HepG2 (cell line): ENCODE measurements around the gene BCL2L13. TPM values are rescaled to one million over a fixed set of nuclear protein-coding genes. Genes with fewer than 3 reads are reported as not detected.
A peak's percentile ranks its signal among the peaks of the same experiment; 100 is the strongest.

Source experiments
- ATAC-seq: fragments of 200-7000 bp; cut with Tn5 transposase; 3 replicates; pipeline ENCODE4 v1.9.1; 2020; ENCODE audit warnings: mild to moderate bottlenecking, moderate library complexity
- BruUV-seq: library from RNA; stranded (reverse); fragments of 400-500 nt; replicated peaks from 2 replicates; lab custom pipeline; 2021; lab: Mats Ljungman, UMichigan
- CTCF ChIA-PET: fragments of 300-600 bp; formaldehyde crosslinking; extraction: SDS; loops from one replicate; lab custom pipeline; 2021; ENCODE audit warnings: low total read pairs, inconsistent platforms, low intra/inter-chr PET ratio; lab: Yijun Ruan, JAX
- POLR2A ChIA-PET: fragments of 350-600 bp; sonication (Branson Sonifier 250); formaldehyde crosslinking; loops from one replicate; lab custom pipeline; 2020; ENCODE audit warnings: antibody characterized with exemption, inconsistent platforms; lab: Yijun Ruan, JAX
- DNase-seq: peaks from one replicate; pipeline ENCODE4 v3.0.0-alpha.2; 2015; ENCODE audit warnings: low spot score
- FAIRE-seq: peaks from 3 replicates; lab custom pipeline; 2011; peaks lifted over from hg19 to GRCh38; lab: Jason Lieb, UNC
- H2AFZ ChIP-seq: one replicate; pipeline ENCODE4 v1.6.1; 2011; ENCODE audit warnings: low read length, inconsistent platforms
- H3K27ac ChIP-seq: fragments of 300-600 bp; 3 replicates; pipeline ENCODE4 v1.8.0; 2011; ENCODE audit warnings: mixed run types, mild to moderate bottlenecking, mixed read lengths, low read length, inconsistent platforms; ENCODE audit not compliant: insufficient read depth; ENCODE audit errors: extremely low read length
- H3K27me3 ChIP-seq, 2 experiments: fragments of 200-600 bp in 1 of 2; 2 replicates in 1 of 2; 3 replicates in 1 of 2; pipeline versions ENCODE4 v1.6.0 to v1.8.0; 2011; ENCODE audit warnings: low read length in 2 of 2, mild to moderate bottlenecking in 2 of 2, moderate library complexity in 2 of 2, inconsistent platforms in 1 of 2; ENCODE audit not compliant: insufficient read depth in 2 of 2, control insufficient read depth in 1 of 2
- H3K36me3 ChIP-seq, 2 experiments: fragments of 200-600 bp in 1 of 2; replicated peaks in 1 of 2; 2 replicates in 1 of 2; 3 replicates in 1 of 2; pipeline versions ENCODE4 v1.5.1 to v1.8.0; 2011; ENCODE audit warnings: low read length in 2 of 2, inconsistent platforms in 1 of 2; ENCODE audit not compliant: insufficient read depth in 2 of 2, control insufficient read depth in 1 of 2
- H3K4me1 ChIP-seq: 2 replicates; pipeline ENCODE4 v1.5.1; 2012; ENCODE audit warnings: low read length, inconsistent platforms; ENCODE audit not compliant: insufficient read depth
- H3K4me2 ChIP-seq: 2 replicates; pipeline ENCODE4 v1.6.0; 2011; ENCODE audit warnings: low read depth, low read length, inconsistent platforms
- H3K4me3 ChIP-seq, 3 experiments: fragments of 200-600 bp in 1 of 3; sonication (generic), shearing (Covaris generic) in 1 of 3; replicated peaks in 1 of 3; 2 replicates each; pipeline ENCODE4 v1.5.1; 2011 to 2016; ENCODE audit warnings: low read length in 3 of 3, inconsistent platforms in 2 of 3, low read depth in 2 of 3, mild to moderate bottlenecking in 2 of 3, control low read depth in 1 of 3, mixed read lengths in 1 of 3; ENCODE audit not compliant: insufficient read depth in 1 of 3
- H3K79me2 ChIP-seq: one replicate; pipeline ENCODE4 v1.6.1; 2011; ENCODE audit warnings: low read length, inconsistent platforms; ENCODE audit not compliant: insufficient read depth
- H3K9ac ChIP-seq: 2 replicates; pipeline ENCODE4 v1.6.0; 2011; ENCODE audit warnings: mild to moderate bottlenecking, low read depth, low read length, inconsistent platforms; ENCODE audit not compliant: insufficient read depth
- H3K9me3 ChIP-seq: 2 replicates; pipeline ENCODE4 v1.5.1; 2012; ENCODE audit warnings: mild to moderate bottlenecking, low read length
- H4K20me1 ChIP-seq: 2 replicates; pipeline ENCODE4 v1.6.0; 2011; ENCODE audit warnings: inconsistent platforms, mild to moderate bottlenecking, low read length, moderate library complexity; ENCODE audit not compliant: insufficient read depth
- BATF2 ChIP-seq: sonication (generic); formaldehyde crosslinking; IDR thresholded peaks from 2 replicates; pipeline ENCODE4 v1.8.0; 2022; ENCODE audit warnings: mild to moderate bottlenecking, missing genetic modification reagents, moderate library complexity
- HMGA1 ChIP-seq: sonication (generic); formaldehyde crosslinking; conservative IDR thresholded peaks from 2 replicates; pipeline ENCODE4 v1.4.0; 2020; ENCODE audit warnings: missing genetic modification reagents
- HOXA5 ChIP-seq: sonication (generic); formaldehyde crosslinking; IDR thresholded peaks from 2 replicates; pipeline ENCODE4 v1.4.0; 2020; ENCODE audit warnings: missing genetic modification reagents
- KDM4B ChIP-seq: sonication (generic); formaldehyde crosslinking; IDR thresholded peaks from 2 replicates; pipeline ENCODE4 v1.4.0; 2020; ENCODE audit warnings: missing genetic modification reagents
- MYNN ChIP-seq: sonication (generic); formaldehyde crosslinking; IDR thresholded peaks from 2 replicates; pipeline ENCODE4 v1.4.0; 2020; ENCODE audit warnings: mild to moderate bottlenecking, low read depth, missing genetic modification reagents
- PCBP2 ChIP-seq: fragments of 200-400 bp; formaldehyde crosslinking; optimal IDR thresholded peaks from 2 replicates; pipeline ENCODE3; 2018; ENCODE audit warnings: low read length, low read depth; ENCODE audit not compliant: poor library complexity, severe bottlenecking
- RORA ChIP-seq: sonication (generic); formaldehyde crosslinking; IDR thresholded peaks from 2 replicates; pipeline ENCODE4 v1.5.0; 2020; ENCODE audit warnings: mild to moderate bottlenecking, missing genetic modification reagents, moderate library complexity
- TFDP1 ChIP-seq: IDR thresholded peaks from 2 replicates; pipeline ENCODE4 v1.6.1; 2016; ENCODE audit warnings: missing compliant biosample characterization, missing genetic modification reagents, borderline replicate concordance
- THAP7 ChIP-seq: sonication (generic); formaldehyde crosslinking; IDR thresholded peaks from 2 replicates; pipeline ENCODE4 v1.8.1; 2023; ENCODE audit warnings: mild to moderate bottlenecking, missing genetic modification reagents
- YY1 ChIP-seq: IDR thresholded peaks from 2 replicates; pipeline ENCODE4 v1.6.1; 2011; ENCODE audit warnings: low read length, low read depth, moderate library complexity, mild to moderate bottlenecking; ENCODE audit not compliant: insufficient read depth, insufficient replicate concordance
- ZBTB20 ChIP-seq: sonication (generic); formaldehyde crosslinking; IDR thresholded peaks from 2 replicates; pipeline ENCODE4 v1.8.1; 2023; ENCODE audit warnings: missing genetic modification reagents, low read depth, mild to moderate bottlenecking, borderline replicate concordance
- ZBTB7A ChIP-seq: sonication (generic); formaldehyde crosslinking; IDR thresholded peaks from 2 replicates; pipeline ENCODE4 v1.8.0; 2022; ENCODE audit warnings: mild to moderate bottlenecking, missing genetic modification reagents
- ZNF253 ChIP-seq: sonication (generic); formaldehyde crosslinking; IDR thresholded peaks from 2 replicates; pipeline ENCODE4 v1.8.0; 2022; ENCODE audit warnings: mild to moderate bottlenecking, missing genetic modification reagents, borderline replicate concordance
- ZNF549 ChIP-seq: sonication (generic); formaldehyde crosslinking; IDR thresholded peaks from 2 replicates; pipeline ENCODE4 v1.5.0; 2020; ENCODE audit warnings: missing genetic modification reagents
- ZNF552 ChIP-seq: sonication (generic); formaldehyde crosslinking; IDR thresholded peaks from 2 replicates; pipeline ENCODE4 v1.9.0; 2022; ENCODE audit warnings: missing genetic modification reagents, mild to moderate bottlenecking, borderline replicate concordance
- ZNF605 ChIP-seq: sonication (generic); formaldehyde crosslinking; IDR thresholded peaks from 2 replicates; pipeline ENCODE4 v1.8.0; 2022; ENCODE audit warnings: mild to moderate bottlenecking, missing genetic modification reagents
- ZNF775 ChIP-seq: sonication (generic); formaldehyde crosslinking; IDR thresholded peaks from 2 replicates; pipeline ENCODE4 v1.4.0; 2020; ENCODE audit warnings: missing genetic modification reagents, mild to moderate bottlenecking, moderate library complexity, borderline replicate concordance
- WGBS: methylation state at CpG from one replicate; pipeline ENCODE4 v1.1.6; 2017; ENCODE audit warnings: low lambda C conversion rate; 5-methylcytosine and 5-hydroxymethylcytosine counted together
- in situ Hi-C: cut with HindIII; loops from 2 replicates; pipeline ENCODE4 v1.10.0; 2017; ENCODE audit warnings: low pct_unique_long_range_greater_than_20kb; ENCODE audit not compliant: extremely low pct_ligation_motif_present
- intact Hi-C: fragments of 100-400 bp; cut with micrococcal nuclease; formaldehyde crosslinking; loops from one replicate; pipeline ENCODE4 v1.10.0; 2022; ENCODE audit not compliant: unreplicated experiment
- polyA plus RNA-seq, 8 experiments: library from polyadenylated mRNA; depleted of rRNA in 3 of 8; stranded (reverse) in 7 of 8; unstranded in 1 of 8; fragments of >200 nt; fragmentation: Illumina TruSeq in 4 of 8; extraction: Trizol in 4 of 8; gene quantifications; 2 replicates each; pipeline versions ENCODE4 v1.2.1 to v1.2.3, GENCODE V29; 2011 to 2016; ENCODE audit warnings: low read depth in 4 of 8, missing spikeins in 1 of 8, mixed read lengths in 1 of 8; ENCODE audit not compliant: insufficient read depth in 1 of 8
- total RNA-seq, 5 experiments: library from RNA; depleted of rRNA; stranded (reverse); fragments of >200 nt; fragmentation: Illumina TruSeq; extraction: Trizol; gene quantifications; 2 replicates each; pipeline ENCODE4 v1.2.3, GENCODE V29; 2016; ENCODE audit warnings: low read depth in 1 of 5

BCL2L13 gene
- total and polyA plus RNA-seq, 2 of the 13 experiments (the other 11 are each of a cell fraction or from before 2014, with no cell fraction given), result 13.5 to 14.6 TPM

- intact Hi-C loops (no loop called here), in situ Hi-C loops (loop anchor here (5.0 kb wide), 1 partner anchor 32 kb away; no protein-coding TSS in a partner anchor)
- BruUV-seq, result no TSS peak
- DNase-seq (no peak), ATAC-seq (no peak), FAIRE-seq (no peak)
- Histone ChIP-seq H3K79me2 (no peaks in the 10 kb centered on the region), H3K27me3 (no peaks in the 10 kb centered on the region), H3K27ac (no peak overlapping the region), H3K4me1 (no peaks in the 10 kb centered on the region), H4K20me1 (no peaks in the 10 kb centered on the region), H3K4me2 (no peak overlapping the region), H3K9me3 (no peaks in the 10 kb centered on the region), H3K9ac (no peak overlapping the region), H2AFZ (no peak overlapping the region), H3K36me3 (peaks cover 5 to 18% of the 10 kb centered on the region in 2 experiments; a peak in 4 of 5 replicates), H3K4me3 (no peak overlapping the region)
- TF ChIP-seq ZNF775 (CRISPR knock-in tag) (no peak), MYNN (CRISPR knock-in tag) (no peak)
- POLR2A ChIA-PET, result no interaction called here
- CTCF ChIA-PET, result no interaction called here
- WGBS, result 96% methylated on average over 6 of the region's 6 CpGs
Observed at GRCh38 chr22:17694752-17695151, 56.2 kb downstream of the BCL2L13 start.

- DNase-seq, result no peak
- intact Hi-C loops, result no loop called here
- H3K9ac ChIP-seq, result no peak overlapping the region
- in situ Hi-C loops, result loop anchor here (5.0 kb wide), 1 partner anchor 34 kb away; no protein-coding TSS in a partner anchor
- 93% methylated on average over 5 of the region's 5 CpGs for WGBS
- no peak overlapping the region for H3K4me3 ChIP-seq
- no peaks in the 10 kb centered on the region for H3K9me3 ChIP-seq
- H2AFZ ChIP-seq, result no peak overlapping the region
- POLR2A ChIA-PET, result no interaction called here
- H3K79me2 ChIP-seq, result no peaks in the 10 kb centered on the region
- no peaks in the 10 kb centered on the region for H4K20me1 ChIP-seq
- H3K4me2 ChIP-seq, result no peak overlapping the region
- H3K36me3 ChIP-seq, result peaks cover 4 to 14% of the 10 kb centered on the region in 2 experiments; a peak in 4 of 5 replicates
- BruUV-seq, result no TSS peak
- no peak for ATAC-seq
- peak; percentile 42 for FAIRE-seq
- CTCF ChIA-PET, result no interaction called here
- no peaks in the 10 kb centered on the region for H3K27me3 ChIP-seq
- no peaks in the 10 kb centered on the region for H3K4me1 ChIP-seq
- H3K27ac ChIP-seq, result no peak overlapping the region
- no peak for TF ChIP-seq KDM4B
- no peak for TF ChIP-seq HOXA5 (CRISPR knock-in tag)
- no peak for TF ChIP-seq YY1
- TF ChIP-seq HMGA1, result no peak
- TF ChIP-seq ZNF552, result no peak
- no peak for TF ChIP-seq TFDP1 (CRISPR knock-in tag)
- no peak for TF ChIP-seq BATF2
- no peak for TF ChIP-seq ZNF549 (CRISPR knock-in tag)
- TF ChIP-seq THAP7 (CRISPR knock-in tag), result no peak
- TF ChIP-seq ZNF605, result no peak
- TF ChIP-seq RORA (CRISPR knock-in tag), result no peak
- TF ChIP-seq ZBTB7A, result no peak
- no peak for TF ChIP-seq ZNF253
- TF ChIP-seq ZBTB20 (CRISPR knock-in tag), result no peak
- no peak for TF ChIP-seq PCBP2
Observed at GRCh38 chr22:17695986-17696385, 57.4 kb downstream of the BCL2L13 start.
